Measurements from ENCODE around the gene PPP1R15B. TPM values are rescaled to one million over a fixed set of nuclear protein-coding genes. Genes with fewer than 3 reads are reported as not detected.

The PPP1R15B gene
- total RNA-seq, 2 experiments from 2014 or later, result 72.6 to 79.2 TPM

- Histone ChIP-seq H3K79me2 (ENCODE audit: insufficient read depth, low read depth, low read length) (no peaks in the 10 kb centered on the region), H3K4me1 (ENCODE audit: insufficient read depth, low read length, poor library complexity, severe bottlenecking) (no peaks in the 10 kb centered on the region), H3K4me3 (ENCODE audit: low read depth, low read length, poor library complexity, severe bottlenecking) (no peak overlapping the region), H3K9me3 (ENCODE audit: low read length) (no peaks in the 10 kb centered on the region), H3K9me2 (ENCODE audit: insufficient read depth, low read length) (no peaks in the 10 kb centered on the region), H2AFZ (ENCODE audit: low read length) (no peak overlapping the region), H4K20me1 (ENCODE audit: insufficient read depth, low read length) (no peaks in the 10 kb centered on the region), H3K27ac (ENCODE audit: low read depth, low read length, poor library complexity, severe bottlenecking) (no peak overlapping the region), H3K36me3 (ENCODE audit: insufficient read depth, low read length) (no peaks in the 10 kb centered on the region), H3K4me2 (ENCODE audit: low read length) (no peak overlapping the region)
- DNase-seq (ENCODE audit: low spot score), result no peak
- intact Hi-C loops (cut with micrococcal nuclease; ENCODE audit: unreplicated experiment), result no loop called here
- ChIA-PET POLR2A (interaction anchor here (0.6 kb wide), 1 partner anchor 24 kb away, joined by 3 read pairs; no protein-coding TSS in a partner anchor), CTCF (ENCODE audit: unreplicated experiment) (no interaction called here)
- BruUV-seq (replicated peaks), result no TSS peak
- no peak for TF ChIP-seq EZH2phosphoT487 (IDR thresholded peaks at IDR 0.05; ENCODE audit: borderline replicate concordance, low read depth, low read length)
- TF ChIP-seq, protein P1, sequence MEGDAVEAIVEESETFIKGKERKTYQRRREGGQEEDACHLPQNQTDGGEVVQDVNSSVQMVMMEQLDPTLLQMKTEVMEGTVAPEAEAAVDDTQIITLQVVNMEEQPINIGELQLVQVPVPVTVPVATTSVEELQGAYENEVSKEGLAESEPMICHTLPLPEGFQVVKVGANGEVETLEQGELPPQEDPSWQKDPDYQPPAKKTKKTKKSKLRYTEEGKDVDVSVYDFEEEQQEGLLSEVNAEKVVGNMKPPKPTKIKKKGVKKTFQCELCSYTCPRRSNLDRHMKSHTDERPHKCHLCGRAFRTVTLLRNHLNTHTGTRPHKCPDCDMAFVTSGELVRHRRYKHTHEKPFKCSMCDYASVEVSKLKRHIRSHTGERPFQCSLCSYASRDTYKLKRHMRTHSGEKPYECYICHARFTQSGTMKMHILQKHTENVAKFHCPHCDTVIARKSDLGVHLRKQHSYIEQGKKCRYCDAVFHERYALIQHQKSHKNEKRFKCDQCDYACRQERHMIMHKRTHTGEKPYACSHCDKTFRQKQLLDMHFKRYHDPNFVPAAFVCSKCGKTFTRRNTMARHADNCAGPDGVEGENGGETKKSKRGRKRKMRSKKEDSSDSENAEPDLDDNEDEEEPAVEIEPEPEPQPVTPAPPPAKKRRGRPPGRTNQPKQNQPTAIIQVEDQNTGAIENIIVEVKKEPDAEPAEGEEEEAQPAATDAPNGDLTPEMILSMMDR (conservative IDR thresholded peaks at IDR 0.05; ENCODE audit: low read length), result no peak
Measured at GRCh38 chr1:204354579-204354978, 57.0 kb downstream of the PPP1R15B start.

Small RNA genes within 50 kb of the gene (small RNA-seq; reads per million reads assigned to genes)
- not detected for gene AL606489.2

Other genes with a start within 250 kb of the PPP1R15B start
- gene REN, start 245.5 kb downstream of the PPP1R15B start, total RNA-seq (2014; rRNA removed; shearing (Covaris generic)), result not detected in 2 replicates
- not detected in 2 replicates for gene REN, start 245.5 kb downstream of the PPP1R15B start, total RNA-seq (2022)
- gene KISS1, start 215.3 kb downstream of the PPP1R15B start, total RNA-seq (2014; rRNA removed; shearing (Covaris generic)), result not detected in 2 replicates
- gene KISS1, start 215.3 kb downstream of the PPP1R15B start, total RNA-seq (2022), result not detected in 2 replicates
- gene GOLT1A, start 197.8 kb downstream of the PPP1R15B start, total RNA-seq (2014; rRNA removed; shearing (Covaris generic)), result not detected in 2 replicates
- not detected in 2 replicates for gene GOLT1A, start 197.8 kb downstream of the PPP1R15B start, total RNA-seq (2022)
- gene PLEKHA6, start 51.9 kb downstream of the PPP1R15B start, total RNA-seq (2014; rRNA removed; shearing (Covaris generic)), result not detected in 2 replicates
- not detected in 2 replicates for gene PLEKHA6, start 51.9 kb downstream of the PPP1R15B start, total RNA-seq (2022)
- 11.9 and 12.5 TPM in 2 replicates for gene PIK3C2B, start 83.0 kb upstream of the PPP1R15B start, total RNA-seq (2014; rRNA removed; shearing (Covaris generic))
- 36.3 and 43.9 TPM in 2 replicates for gene PIK3C2B, start 83.0 kb upstream of the PPP1R15B start, total RNA-seq (2022)
- gene MDM4, start 104.6 kb upstream of the PPP1R15B start, total RNA-seq (2014; rRNA removed; shearing (Covaris generic)), result 102 and 120 TPM in 2 replicates
- gene MDM4, start 104.6 kb upstream of the PPP1R15B start, total RNA-seq (2022), result 282 and 343 TPM in 2 replicates